IMR-90 (cell line): Measurements from ENCODE around the gene MIB1.

Experiments used
- MAFK ChIP-seq: IDR thresholded peaks from 2 replicates; pipeline ENCODE4 v1.6.1; 2012; ENCODE audit warnings: low read depth, low read length, improper control_type of control experiment
- POLR2A ChIP-seq: IDR thresholded peaks from 2 replicates; pipeline ENCODE4 v1.6.1; 2012; ENCODE audit warnings: mild to moderate bottlenecking, low read depth, low read length
- TF ChIP-seq, protein P1 (sequence below): conservative IDR thresholded peaks from 2 replicates; pipeline ENCODE4 v1.5.1; 2012; ENCODE audit warnings: mild to moderate bottlenecking, low read depth, low read length, improper control_type of control experiment
- TF ChIP-seq, protein P2 (sequence below): fragments of 150-350 bp; IDR thresholded peaks from 2 replicates; pipeline ENCODE4 v1.6.1; 2016; ENCODE audit warnings: low read depth, mild to moderate bottlenecking, low read length, moderate library complexity, borderline replicate concordance

DNA sequence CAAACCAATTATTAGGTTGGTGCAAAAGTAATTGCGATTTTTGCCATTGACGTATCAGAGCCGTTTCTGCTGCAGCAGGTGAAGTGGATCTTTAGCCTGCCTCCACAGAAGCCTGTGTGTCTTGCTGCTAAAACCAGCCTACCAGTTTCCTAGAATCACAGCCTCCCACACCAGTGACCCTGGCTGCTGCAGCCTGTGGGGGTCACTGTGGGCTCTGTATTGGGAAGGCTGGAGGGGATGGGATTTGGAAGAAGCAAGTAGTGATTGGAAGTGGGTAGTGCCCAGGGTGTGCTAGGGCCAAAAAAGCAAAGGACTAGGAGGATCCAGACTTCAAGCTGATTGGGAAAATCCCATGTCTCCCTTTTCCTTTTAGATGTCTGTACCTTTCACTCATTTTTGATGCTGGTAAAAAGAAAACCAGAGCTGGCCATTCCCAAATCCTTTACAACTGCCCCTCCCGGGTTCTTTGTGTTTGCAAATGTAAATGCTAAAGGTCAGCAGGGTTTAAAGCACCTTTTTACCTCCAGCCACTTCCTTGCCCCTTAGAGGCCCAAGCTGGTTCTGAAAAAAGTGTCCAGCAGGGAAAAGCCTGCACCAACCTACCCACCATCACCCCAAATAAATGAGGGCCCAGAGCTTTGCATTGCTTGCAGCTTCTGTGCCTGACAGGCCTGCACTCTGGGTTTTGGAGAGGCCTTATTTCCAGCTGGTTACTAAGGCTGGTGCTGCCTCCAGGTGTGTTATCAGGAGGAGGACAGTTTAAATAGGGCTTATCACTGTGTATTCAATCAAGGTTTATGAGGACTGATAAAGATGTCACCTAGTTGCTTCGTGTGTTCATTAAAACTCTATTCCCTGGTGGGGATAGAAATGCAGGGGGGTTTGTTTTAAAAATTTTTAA lies 172.0 kb downstream of the MIB1 start:
- TF ChIP-seq, protein P1, sequence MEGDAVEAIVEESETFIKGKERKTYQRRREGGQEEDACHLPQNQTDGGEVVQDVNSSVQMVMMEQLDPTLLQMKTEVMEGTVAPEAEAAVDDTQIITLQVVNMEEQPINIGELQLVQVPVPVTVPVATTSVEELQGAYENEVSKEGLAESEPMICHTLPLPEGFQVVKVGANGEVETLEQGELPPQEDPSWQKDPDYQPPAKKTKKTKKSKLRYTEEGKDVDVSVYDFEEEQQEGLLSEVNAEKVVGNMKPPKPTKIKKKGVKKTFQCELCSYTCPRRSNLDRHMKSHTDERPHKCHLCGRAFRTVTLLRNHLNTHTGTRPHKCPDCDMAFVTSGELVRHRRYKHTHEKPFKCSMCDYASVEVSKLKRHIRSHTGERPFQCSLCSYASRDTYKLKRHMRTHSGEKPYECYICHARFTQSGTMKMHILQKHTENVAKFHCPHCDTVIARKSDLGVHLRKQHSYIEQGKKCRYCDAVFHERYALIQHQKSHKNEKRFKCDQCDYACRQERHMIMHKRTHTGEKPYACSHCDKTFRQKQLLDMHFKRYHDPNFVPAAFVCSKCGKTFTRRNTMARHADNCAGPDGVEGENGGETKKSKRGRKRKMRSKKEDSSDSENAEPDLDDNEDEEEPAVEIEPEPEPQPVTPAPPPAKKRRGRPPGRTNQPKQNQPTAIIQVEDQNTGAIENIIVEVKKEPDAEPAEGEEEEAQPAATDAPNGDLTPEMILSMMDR = no peak
- TF ChIP-seq POLR2A (no peak), MAFK (no peak)
- TF ChIP-seq, protein P2, sequence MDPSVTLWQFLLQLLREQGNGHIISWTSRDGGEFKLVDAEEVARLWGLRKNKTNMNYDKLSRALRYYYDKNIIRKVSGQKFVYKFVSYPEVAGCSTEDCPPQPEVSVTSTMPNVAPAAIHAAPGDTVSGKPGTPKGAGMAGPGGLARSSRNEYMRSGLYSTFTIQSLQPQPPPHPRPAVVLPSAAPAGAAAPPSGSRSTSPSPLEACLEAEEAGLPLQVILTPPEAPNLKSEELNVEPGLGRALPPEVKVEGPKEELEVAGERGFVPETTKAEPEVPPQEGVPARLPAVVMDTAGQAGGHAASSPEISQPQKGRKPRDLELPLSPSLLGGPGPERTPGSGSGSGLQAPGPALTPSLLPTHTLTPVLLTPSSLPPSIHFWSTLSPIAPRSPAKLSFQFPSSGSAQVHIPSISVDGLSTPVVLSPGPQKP = no peak
